Esophagus squamous epithelium (tissue), 4 donors: ENCODE measurements around the gene C19orf85.

ENCODE experiments used
- CTCF ChIP-seq, 6 experiments: fragments of 450-650 bp in 4 of 6; fragments of 200-600 bp in 2 of 6; sonication (generic) in 2 of 6; IDR thresholded peaks; one replicate each; pipeline ENCODE4 v1.5.1; 2016 to 2019; ENCODE audit warnings: antibody characterized with exemption in 6 of 6, mild to moderate bottlenecking in 4 of 6, moderate library complexity in 4 of 6
- POLR2A ChIP-seq, 4 donors: fragments of 450-650 bp; IDR thresholded peaks; one replicate each; pipeline ENCODE4 v1.6.1; 2017; ENCODE audit warnings: antibody characterized with exemption in 4 of 4, mild to moderate bottlenecking in 4 of 4, moderate library complexity in 3 of 4

GRCh38 chr19:55465460-55466240 lies 1.1 kb upstream of the C19orf85 start:
- TF ChIP-seq POLR2A (IDR thresholded peaks at IDR 0.05) (no peak), CTCF (IDR thresholded peaks at IDR 0.05) (no peak)
